Upper lobe of left lung (tissue), 6 donors: ENCODE data around the gene RCCD1. TPM values are rescaled to one million over a fixed set of nuclear protein-coding genes. Genes with fewer than 3 reads are reported as not detected.

Experiments used
- ATAC-seq, 2 donors: fragments of 200-7000 bp; cut with Tn5 transposase; one replicate each; pipeline ENCODE4 v1.9.1; 2022; ENCODE audit warnings: mild to moderate bottlenecking in 2 of 2, moderate library complexity in 2 of 2; ENCODE audit not compliant: low FRiP score in 2 of 2
- DNase-seq, 2 donors: peaks; one replicate each; pipeline ENCODE4 v3.0.0-alpha.2; 2019 to 2020
- H3K27ac ChIP-seq, 4 donors: fragments of 200-600 bp; sonication (generic); one replicate each; pipeline ENCODE4 v1.5.1; 2016 to 2019
- H3K27me3 ChIP-seq, 4 donors: fragments of 200-600 bp; sonication (generic); one replicate each; pipeline ENCODE4 v1.5.1; 2017 to 2019
- H3K36me3 ChIP-seq, 4 donors: fragments of 200-600 bp; sonication (generic); one replicate each; pipeline ENCODE4 v1.5.1; 2016 to 2019
- H3K4me1 ChIP-seq, 4 donors: fragments of 200-600 bp; sonication (generic); one replicate each; pipeline ENCODE4 v1.5.1; 2018 to 2019
- H3K4me3 ChIP-seq, 4 donors: fragments of 200-600 bp; sonication (generic); one replicate each; pipeline ENCODE4 v1.5.1; 2017 to 2019; ENCODE audit warnings: mild to moderate bottlenecking in 2 of 4, moderate library complexity in 1 of 4
- H3K9me3 ChIP-seq, 4 donors: fragments of 200-600 bp; sonication (generic); one replicate each; pipeline ENCODE4 v1.5.1; 2018 to 2019
- EP300 ChIP-seq, 4 donors: sonication (generic); formaldehyde crosslinking; IDR thresholded peaks; one replicate each; pipeline ENCODE4 v1.5.1; 2017; ENCODE audit warnings: antibody characterized with exemption in 4 of 4, control low read depth in 2 of 4
- POLR2A ChIP-seq, 4 donors: fragments of 450-650 bp; IDR thresholded peaks; one replicate each; pipeline ENCODE4 v1.5.1; 2016 to 2017; ENCODE audit warnings: antibody characterized with exemption in 4 of 4, mild to moderate bottlenecking in 2 of 4
- POLR2AphosphoS5 ChIP-seq, 2 donors: sonication (generic); formaldehyde crosslinking; IDR thresholded peaks; one replicate each; pipeline ENCODE4 v1.5.1; 2017; ENCODE audit warnings: antibody characterized with exemption in 2 of 2
- WGBS, 2 donors: methylation state at CpG; one replicate each; pipeline ENCODE4 v1.1.5; 2017 to 2018; 5-methylcytosine and 5-hydroxymethylcytosine counted together
- small RNA-seq, 4 donors: library from RNA; depleted of rRNA; stranded (forward); fragments of <200 nt; gene quantifications; one replicate each; pipeline ENCODE3, GENCODE V24; 2016
- total RNA-seq, 6 donors: library from RNA; depleted of rRNA in 4 of 6; stranded (reverse); fragments of >200 nt in 4 of 6; gene quantifications; one replicate each; pipeline versions ENCODE4 v1.1.0 to v1.2.1, GENCODE V29; 2016 to 2021
- TF ChIP-seq, protein P1 (sequence below), 6 experiments: fragments of 450-650 bp in 4 of 6; fragments of 200-600 bp in 2 of 6; sonication (generic) in 2 of 6; IDR thresholded peaks; one replicate each; pipeline ENCODE4 v1.5.1; 2016 to 2019; ENCODE audit warnings: antibody characterized with exemption in 6 of 6
- donor health status: DM: no; HTN: no; CAD: no; lungs with moderate emphysema.
- donor health status: DM: no; HTN: yes; CAD: no; lungs with severe emphysema.

RCCD1 gene
- total RNA-seq, 6 donors from 2014 or later = 3.8 to 21.0 (median 9.4) TPM

GRCh38 chr15:91001209-91001608, 46.5 kb downstream of the RCCD1 start:
- Histone ChIP-seq H3K9me3 (no peaks in the 10 kb centered on the region), H3K4me1 (no peaks in the 10 kb centered on the region), H3K27me3 (no peaks in the 10 kb centered on the region), H3K27ac (no peak overlapping the region), H3K4me3 (no peak overlapping the region), H3K36me3 (peaks cover 35 to 85% (median 70%) of the 10 kb centered on the region in 4 donors)
- no peak for ATAC-seq
- WGBS, 2 donors = 95 to 99% methylated on average over 3 of the region's 3 CpGs
- no peak for DNase-seq
- TF ChIP-seq POLR2A (IDR thresholded peaks at IDR 0.05) = no peak

DNA sequence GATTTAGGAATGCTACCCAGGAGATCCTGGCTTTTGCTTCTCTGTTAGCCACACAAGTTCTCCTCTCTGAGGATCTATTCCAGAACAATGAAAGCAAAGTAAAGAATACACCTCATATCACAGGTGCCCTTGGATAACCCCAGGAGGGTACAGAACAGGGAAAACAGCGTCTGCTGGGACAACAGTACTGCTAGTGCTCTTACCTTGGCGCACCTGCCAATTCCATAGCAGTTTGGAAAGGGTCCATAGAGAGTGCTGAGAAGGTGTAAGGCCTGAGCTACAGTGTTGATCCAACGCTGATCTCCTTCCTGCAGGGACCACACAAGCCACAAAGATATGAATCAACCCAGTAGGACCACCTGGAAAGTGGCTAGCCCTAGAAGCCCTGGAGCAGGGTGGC, 52.6 kb downstream of the RCCD1 start:
- H3K27me3 ChIP-seq = no peaks in the 10 kb centered on the region
- no peak for TF ChIP-seq POLR2AphosphoS5 (IDR thresholded peaks at IDR 0.05)
- TF ChIP-seq POLR2A (IDR thresholded peaks at IDR 0.05) = no peak
- TF ChIP-seq EP300 (IDR thresholded peaks at IDR 0.05) = no peak
- TF ChIP-seq, protein P1, sequence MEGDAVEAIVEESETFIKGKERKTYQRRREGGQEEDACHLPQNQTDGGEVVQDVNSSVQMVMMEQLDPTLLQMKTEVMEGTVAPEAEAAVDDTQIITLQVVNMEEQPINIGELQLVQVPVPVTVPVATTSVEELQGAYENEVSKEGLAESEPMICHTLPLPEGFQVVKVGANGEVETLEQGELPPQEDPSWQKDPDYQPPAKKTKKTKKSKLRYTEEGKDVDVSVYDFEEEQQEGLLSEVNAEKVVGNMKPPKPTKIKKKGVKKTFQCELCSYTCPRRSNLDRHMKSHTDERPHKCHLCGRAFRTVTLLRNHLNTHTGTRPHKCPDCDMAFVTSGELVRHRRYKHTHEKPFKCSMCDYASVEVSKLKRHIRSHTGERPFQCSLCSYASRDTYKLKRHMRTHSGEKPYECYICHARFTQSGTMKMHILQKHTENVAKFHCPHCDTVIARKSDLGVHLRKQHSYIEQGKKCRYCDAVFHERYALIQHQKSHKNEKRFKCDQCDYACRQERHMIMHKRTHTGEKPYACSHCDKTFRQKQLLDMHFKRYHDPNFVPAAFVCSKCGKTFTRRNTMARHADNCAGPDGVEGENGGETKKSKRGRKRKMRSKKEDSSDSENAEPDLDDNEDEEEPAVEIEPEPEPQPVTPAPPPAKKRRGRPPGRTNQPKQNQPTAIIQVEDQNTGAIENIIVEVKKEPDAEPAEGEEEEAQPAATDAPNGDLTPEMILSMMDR (IDR thresholded peaks at IDR 0.05) = no peak
- peaks cover 24 to 99% (median 82%) of the 10 kb centered on the region in 4 donors for H3K36me3 ChIP-seq
- DNase-seq (no peak), ATAC-seq (no peak)
- 93 to 95% methylated on average over 3 of the region's 3 CpGs for WGBS, 2 donors
- no peaks in the 10 kb centered on the region for H3K9me3 ChIP-seq
- H3K4me1 ChIP-seq = no peaks in the 10 kb centered on the region
- no peak overlapping the region for H3K27ac ChIP-seq
- H3K4me3 ChIP-seq = no peak overlapping the region

Small RNA genes lying within 50 kb of the gene (small RNA-seq; reads per million reads assigned to genes)
- gene RF00019 = 0 reads per million in 4 donors

Other genes starting within 250 kb of the RCCD1 start
- 10 to 100 TPM in 1 of 6 donors, 1 to 10 TPM in 3, under 1 TPM in 2; 0.76 to 31.4 (median 2.6) TPM for gene BLM, start 237.5 kb upstream of the RCCD1 start, total RNA-seq
- gene FURIN, start 86.3 kb upstream of the RCCD1 start, total RNA-seq = 100 to 1,000 TPM in 4 of 6 donors, 10 to 100 TPM in 2; 59.0 to 150 (median 108) TPM
- 100 to 1,000 TPM in 2 of 6 donors, 10 to 100 TPM in 4; 33.4 to 144 (median 68.3) TPM for gene FES, start 70.4 kb upstream of the RCCD1 start, total RNA-seq
- gene MAN2A2, start 51.6 kb upstream of the RCCD1 start, total RNA-seq = 100 to 1,000 TPM in 2 of 6 donors, 10 to 100 TPM in 4; 36.8 to 219 (median 90.1) TPM
- gene HDDC3, start 22.3 kb upstream of the RCCD1 start, total RNA-seq = 10 to 100 TPM in 5 of 6 donors, 1 to 10 TPM in 1; 5.0 to 19.3 (median 12.5) TPM
- 100 to 1,000 TPM in 1 of 6 donors, 10 to 100 TPM in 5; 40.7 to 108 (median 61.9) TPM for gene UNC45A, start 19.6 kb upstream of the RCCD1 start, total RNA-seq
- 10 to 100 TPM in 3 of 6 donors, 1 to 10 TPM in 3; 4.1 to 20.0 (median 10.7) TPM for gene PRC1, start 39.7 kb downstream of the RCCD1 start, total RNA-seq
- gene VPS33B, start 67.7 kb downstream of the RCCD1 start, total RNA-seq = 10 to 100 TPM in 4 of 6 donors, 1 to 10 TPM in 2; 9.2 to 20.2 (median 14.8) TPM
- 1 to 10 TPM in 1 of 6 donors, under 1 TPM in 3, not detected in 2; 0.40 to 1.4 (median 0.62) TPM for gene SV2B, start 145.4 kb downstream of the RCCD1 start, total RNA-seq